Activated CD8-positive, alpha-beta memory T cell treated with anti-CD3 and anti-CD28 coated beads for 48 hours (primary cell): ENCODE measurements around the gene CHST6.
"Not testable (repeated sequence)": the region's sequence is repeated elsewhere in the genome, so short reads cannot be mapped to it uniquely, and the experiment has no call there.

Experiments
- DNase-seq, 3 experiments: peaks; one replicate each; pipeline ENCODE4 v3.0.0-alpha.2; 2020; ENCODE audit warnings: low read depth in 2 of 3, low spot score in 2 of 3

CHST6 gene

GRCh38 chr16:75495076-75495674 is at the start of gene CHST6:
CHST6 (minus strand) TSS chr16:75495441; CDS start chr16:75479828, 15,613 bp downstream.
- peak in 1 of 3 experiments; percentile 8 for DNase-seq

- DNase-seq: not testable (repeated sequence)
Measured at GRCh38 chr16:75542462-75542861, 47.2 kb upstream of the CHST6 start.

GRCh38 chr16:75541236-75541635 is 46.0 kb upstream of the CHST6 start:
- DNase-seq: no peak

- not testable (repeated sequence) for DNase-seq
Measured at GRCh38 chr16:75538882-75539565, 43.8 kb upstream of the CHST6 start.

GRCh38 chr16:75537776-75538175 is 42.5 kb upstream of the CHST6 start:
- no peak for DNase-seq

- no peak for DNase-seq
Measured at GRCh38 chr16:75535901-75536300, 40.7 kb upstream of the CHST6 start, which contains the start of gene CHST5. CHST5 (minus strand) TSS chr16:75536108; CDS start chr16:75530384, 5,724 bp downstream.

- no peak for DNase-seq
Measured at GRCh38 chr16:75535211-75535843, 40.1 kb upstream of the CHST6 start.

- DNase-seq: no peak
Measured at GRCh38 chr16:75534560-75535205, 39.4 kb upstream of the CHST6 start.

- DNase-seq: no peak
Measured at GRCh38 chr16:75532791-75533190, 37.5 kb upstream of the CHST6 start.

GRCh38 chr16:75532142-75532765 is 37.0 kb upstream of the CHST6 start:
- DNase-seq: no peak

GRCh38 chr16:75529959-75530358 is 34.7 kb upstream of the CHST6 start:
- DNase-seq: no peak

GRCh38 chr16:75529056-75529905 is 34.0 kb upstream of the CHST6 start:
- no peak for DNase-seq

GRCh38 chr16:75527825-75528299 is 32.6 kb upstream of the CHST6 start:
- DNase-seq: no peak

- DNase-seq: no peak
Measured at GRCh38 chr16:75526032-75526790, 31.0 kb upstream of the CHST6 start.

GRCh38 chr16:75519175-75519574 is 23.9 kb upstream of the CHST6 start:
- no peak for DNase-seq

GRCh38 chr16:75516189-75516966 is 21.1 kb upstream of the CHST6 start:
- peak in 2 of 3 experiments; percentile 12 to 39 for DNase-seq

GRCh38 chr16:75514296-75514695 is 19.1 kb upstream of the CHST6 start:
- no peak for DNase-seq

- no peak for DNase-seq
Measured at GRCh38 chr16:75506574-75506973, 11.3 kb upstream of the CHST6 start.

GRCh38 chr16:75506107-75506506 is 10.9 kb upstream of the CHST6 start:
- DNase-seq: no peak
